LHCN-M2 (cell line): ENCODE results near the gene NCOA7. TPM values are rescaled to one million over a fixed set of nuclear protein-coding genes. Genes with fewer than 3 reads are reported as not detected.

Experiments
- DNase-seq: peaks from one replicate; pipeline ENCODE4 v3.0.0-alpha.2; 2012; ENCODE audit warnings: low read depth
- total RNA-seq: library from RNA; depleted of rRNA; stranded (reverse); fragments of >200 nt; gene quantifications from 2 replicates; pipeline ENCODE4 v1.2.3, GENCODE V29; 2014

NCOA7 gene
- total RNA-seq, 1 experiment from 2014 or later, result 8.0 TPM

DNA sequence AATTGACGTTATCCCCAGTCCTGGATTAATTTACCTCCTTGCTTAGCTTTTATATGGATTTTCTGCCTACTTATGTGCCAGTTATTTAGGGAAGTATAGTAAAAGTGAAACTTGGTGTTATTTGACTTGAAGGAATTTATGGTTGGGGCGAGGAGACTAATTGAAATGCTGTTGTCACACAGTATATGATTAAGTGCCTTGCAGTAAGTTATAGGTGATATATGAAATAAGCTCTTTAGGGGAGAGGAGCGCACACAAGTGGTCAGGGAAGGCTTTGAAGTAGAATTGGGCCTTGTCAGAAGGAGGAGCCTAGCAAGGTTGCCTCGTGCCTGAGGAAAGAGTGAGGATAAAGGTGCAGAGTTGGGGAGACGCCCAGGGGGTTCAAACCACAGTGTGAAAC, 20.5 kb downstream of the NCOA7 start:
- DNase-seq, result no peak

DNA sequence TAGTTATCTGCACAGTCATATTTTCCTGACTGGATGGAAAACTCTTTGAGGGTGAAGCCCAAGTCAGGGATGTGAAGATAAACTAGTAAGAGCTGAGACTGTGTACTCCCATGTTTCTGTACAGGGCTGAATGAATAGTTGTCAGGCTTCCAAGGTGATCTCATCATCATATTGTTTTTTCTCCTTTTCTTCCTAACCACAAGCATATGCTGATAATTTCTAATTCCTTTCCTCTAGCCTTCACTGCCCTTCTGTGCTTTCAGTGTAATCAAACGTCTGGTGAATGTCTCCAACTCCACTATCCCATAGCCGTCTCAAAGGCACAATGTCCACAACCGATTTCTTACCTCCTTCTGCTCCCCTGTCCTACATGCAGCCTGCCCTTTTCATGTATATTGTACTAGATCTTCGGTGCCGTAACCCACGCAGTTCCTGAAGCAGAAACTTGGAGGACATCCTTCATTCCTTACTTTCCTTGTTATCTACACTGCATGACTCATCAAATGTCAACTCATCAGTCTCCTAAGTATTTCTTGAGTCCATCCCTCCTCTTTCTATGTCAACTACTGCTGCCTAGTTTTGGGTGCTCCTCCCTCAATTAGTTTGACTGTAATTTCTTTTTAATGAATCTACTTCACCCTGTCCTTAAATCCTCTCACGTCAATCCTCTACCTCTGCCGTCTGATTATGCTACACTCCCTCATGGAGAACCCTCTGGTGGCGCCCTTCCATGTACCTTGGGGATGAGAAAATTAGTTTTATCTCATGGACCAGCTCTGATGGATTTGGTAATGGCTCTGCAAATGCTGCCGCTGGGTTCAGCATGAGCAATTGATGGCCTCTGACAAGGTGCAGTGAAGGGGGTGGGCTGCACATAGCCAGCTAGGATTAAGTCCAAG, 21.9 kb downstream of the NCOA7 start:
- DNase-seq, result peak; percentile 89

DNA sequence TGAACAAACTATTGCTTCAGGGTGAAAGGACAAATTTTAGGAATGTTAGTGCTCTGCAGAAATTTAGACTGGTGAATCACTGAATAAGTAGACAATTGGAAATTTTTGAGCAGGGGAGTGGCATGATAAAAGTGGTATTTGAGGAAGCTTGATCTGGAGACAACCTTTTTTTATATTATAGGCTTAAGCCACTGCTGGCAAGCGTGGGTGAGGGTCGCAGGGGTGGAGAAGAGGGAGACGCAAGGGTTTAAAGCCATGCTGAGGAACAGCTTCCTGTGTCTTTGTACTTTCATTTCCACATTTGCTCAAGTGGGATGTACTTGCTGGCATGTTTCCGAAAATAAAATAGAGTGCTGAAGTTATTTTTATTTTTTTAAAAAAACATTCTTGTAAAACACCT, 23.7 kb downstream of the NCOA7 start:
- no peak for DNase-seq

DNA sequence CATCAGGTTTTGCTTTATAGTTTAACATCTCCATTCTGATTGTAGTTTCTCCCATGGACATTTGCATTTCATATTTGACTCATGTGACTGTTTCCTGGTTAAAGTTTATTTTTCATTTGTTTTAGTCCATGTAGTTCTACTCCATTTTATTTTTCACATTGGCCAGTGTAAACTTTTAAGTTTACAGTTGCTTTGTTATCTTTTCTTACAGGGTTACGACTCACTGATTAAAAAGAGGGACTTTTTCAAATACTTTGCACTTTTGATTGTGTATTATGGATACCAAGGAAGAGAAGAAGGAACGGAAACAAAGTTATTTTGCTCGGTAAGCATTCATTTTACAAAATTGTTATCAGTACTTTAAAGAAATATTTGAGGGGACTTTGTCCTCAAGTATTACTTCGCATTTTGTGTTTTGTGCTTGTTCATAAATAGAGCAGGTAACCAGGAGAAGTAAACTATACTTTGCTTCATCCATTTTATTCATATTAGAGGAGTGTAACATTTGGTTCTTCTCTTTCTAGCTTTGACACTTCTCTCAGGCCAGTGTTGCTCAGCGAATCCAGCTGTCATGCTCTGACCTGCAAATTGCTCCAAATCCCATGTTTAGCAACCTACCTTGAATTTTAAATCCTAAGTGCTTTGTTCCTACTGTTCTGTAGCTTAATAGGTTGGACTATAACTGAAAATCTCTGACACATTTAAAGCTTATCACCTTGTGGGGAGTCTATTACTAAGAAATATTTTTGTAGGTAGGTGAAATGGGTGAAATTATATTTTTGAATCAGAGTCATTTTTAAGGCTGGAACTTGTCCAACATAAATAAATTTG, 24.5 kb downstream of the NCOA7 start:
- DNase-seq, result no peak

DNA sequence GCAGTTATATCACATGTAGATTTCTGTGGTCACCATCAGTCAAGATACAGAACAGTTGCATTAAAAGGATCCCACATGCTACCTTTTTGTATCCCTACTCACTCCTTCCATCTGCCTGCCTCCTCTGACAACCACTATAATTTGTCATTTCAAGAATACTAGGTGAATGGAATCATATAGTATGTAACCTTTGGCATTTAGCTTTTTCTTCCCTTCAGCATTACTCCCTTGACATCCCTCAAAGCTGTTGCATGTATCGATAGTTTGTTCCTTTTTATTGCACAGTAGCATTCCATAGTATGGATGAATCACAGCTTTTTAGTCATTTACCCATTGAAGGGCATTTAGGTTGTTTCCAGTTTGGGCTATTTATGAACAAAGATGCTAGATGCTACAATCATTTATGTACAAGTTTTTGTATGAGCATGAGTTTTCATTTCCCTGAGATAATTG, 26.1 kb downstream of the NCOA7 start:
- DNase-seq, result no peak

DNA sequence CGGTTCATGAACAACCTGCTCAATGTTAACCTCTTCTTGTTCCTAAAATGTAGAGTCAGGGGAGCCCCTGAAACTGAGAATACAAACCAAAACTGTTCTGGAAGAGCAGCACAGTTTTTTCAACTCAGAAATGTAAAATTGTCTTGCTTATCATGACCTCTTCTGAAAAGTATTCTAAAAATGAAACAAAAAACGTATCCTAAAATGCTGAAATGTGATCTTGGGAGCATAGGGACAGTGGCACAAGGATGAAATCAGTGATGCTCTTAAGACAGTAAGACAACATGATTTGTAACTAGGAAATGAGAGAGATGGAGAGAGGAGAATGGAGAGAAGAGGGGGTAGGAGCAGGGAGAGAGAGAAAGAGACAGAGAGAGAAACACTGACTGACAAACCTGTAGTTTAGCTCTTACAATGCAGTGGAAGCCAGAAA, 27.5 kb downstream of the NCOA7 start:
- no peak for DNase-seq

DNA sequence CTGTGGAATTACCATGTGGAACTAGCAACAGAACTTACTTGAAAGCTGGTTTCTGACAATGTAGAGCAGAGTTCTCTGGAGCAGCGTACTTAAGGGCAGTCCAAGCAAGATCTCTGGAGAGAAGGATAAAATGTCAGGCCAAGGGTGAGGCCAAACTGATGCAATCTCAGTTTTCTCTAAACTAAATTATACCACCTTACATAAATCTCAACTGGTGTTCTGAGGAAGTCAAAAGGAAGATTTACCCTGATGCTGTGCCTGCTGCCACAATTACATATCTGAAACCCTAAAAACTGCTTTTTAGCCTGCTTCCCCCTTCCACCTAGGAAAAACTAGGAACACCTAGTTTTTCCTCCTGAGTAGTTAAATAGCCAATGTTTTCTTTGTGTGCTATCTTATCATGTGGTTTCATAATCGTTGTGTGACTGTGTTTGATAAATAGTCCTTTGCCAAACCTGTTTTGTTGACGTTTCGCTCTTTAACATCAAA, 28.1 kb downstream of the NCOA7 start:
- DNase-seq, result no peak

DNA sequence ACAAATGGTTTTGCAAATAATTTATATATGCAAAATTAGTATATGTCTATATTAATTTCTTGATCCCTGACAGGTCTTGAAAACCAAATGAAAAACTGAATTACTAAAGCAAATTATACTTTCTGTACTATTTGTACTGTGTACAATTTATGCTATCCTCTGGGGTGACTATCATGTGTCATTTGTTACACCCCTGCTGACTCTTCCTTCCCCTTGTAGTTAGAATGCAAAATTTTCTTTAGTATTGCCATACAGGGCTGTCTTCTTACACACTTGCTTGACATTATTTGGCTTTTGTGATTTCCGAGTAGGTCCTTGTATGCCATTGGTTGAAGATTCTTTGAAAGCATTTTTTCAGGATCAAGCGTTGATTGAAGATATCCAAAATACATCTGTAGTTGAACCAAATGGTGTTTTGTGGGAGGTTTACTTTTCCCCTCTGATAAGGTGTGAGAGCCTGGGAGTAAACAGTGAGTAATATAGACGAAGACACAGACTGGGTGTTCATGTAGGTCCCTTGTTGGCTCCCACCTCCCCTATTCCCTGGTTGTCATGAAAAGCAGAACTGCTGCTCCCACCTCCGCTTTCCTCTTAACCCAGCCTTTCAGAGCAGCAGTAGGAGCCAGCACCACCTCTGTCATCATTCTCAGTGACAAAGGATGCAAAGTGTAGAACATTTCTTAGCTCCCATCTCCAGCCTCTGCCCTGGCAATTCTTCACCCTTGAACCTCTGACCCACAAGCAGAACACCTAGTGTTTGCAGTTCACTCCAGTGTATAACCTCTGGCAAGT, 29.0 kb downstream of the NCOA7 start:
- DNase-seq, result no peak

DNA sequence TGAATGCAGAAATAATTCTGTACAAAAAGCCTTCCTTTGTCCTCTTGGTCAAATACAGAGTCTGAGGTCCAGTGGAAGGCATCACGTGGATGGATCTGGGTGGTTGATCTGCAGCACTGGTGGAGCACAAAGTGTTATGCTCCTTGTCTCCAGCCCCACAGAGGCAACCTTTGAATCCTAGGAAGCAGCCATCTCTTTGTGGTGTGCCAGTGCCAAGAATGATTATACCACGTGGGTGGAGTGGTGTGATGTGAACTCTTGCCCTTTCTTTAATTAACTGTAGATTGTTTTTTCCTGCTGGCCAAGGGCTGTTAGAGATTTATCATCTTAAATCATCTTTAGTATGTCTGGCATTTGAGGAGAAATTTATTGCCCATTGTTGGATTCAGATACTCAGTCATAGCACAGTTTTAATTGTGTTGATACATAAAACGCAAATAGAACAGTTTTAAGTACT, 31.1 kb downstream of the NCOA7 start:
- DNase-seq, result no peak

DNA sequence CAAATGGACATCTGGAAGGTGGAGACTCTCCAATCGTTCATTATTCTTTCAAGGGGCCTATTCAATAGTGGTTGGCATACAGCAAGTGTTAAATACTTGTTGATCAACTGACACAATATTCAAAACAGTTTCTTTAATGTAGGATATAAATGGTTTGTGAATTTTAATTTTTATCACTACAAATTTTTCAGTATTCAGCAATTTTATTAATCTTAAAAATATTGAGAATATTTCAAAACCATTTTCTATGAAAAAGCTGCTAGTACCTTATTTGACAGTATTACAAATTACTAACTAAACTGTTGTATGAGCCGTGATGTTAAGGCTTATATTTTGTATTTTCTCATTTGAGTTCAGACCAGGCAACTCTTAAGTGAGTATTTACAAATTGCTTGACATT, 32.4 kb downstream of the NCOA7 start:
- DNase-seq, result no peak

DNA sequence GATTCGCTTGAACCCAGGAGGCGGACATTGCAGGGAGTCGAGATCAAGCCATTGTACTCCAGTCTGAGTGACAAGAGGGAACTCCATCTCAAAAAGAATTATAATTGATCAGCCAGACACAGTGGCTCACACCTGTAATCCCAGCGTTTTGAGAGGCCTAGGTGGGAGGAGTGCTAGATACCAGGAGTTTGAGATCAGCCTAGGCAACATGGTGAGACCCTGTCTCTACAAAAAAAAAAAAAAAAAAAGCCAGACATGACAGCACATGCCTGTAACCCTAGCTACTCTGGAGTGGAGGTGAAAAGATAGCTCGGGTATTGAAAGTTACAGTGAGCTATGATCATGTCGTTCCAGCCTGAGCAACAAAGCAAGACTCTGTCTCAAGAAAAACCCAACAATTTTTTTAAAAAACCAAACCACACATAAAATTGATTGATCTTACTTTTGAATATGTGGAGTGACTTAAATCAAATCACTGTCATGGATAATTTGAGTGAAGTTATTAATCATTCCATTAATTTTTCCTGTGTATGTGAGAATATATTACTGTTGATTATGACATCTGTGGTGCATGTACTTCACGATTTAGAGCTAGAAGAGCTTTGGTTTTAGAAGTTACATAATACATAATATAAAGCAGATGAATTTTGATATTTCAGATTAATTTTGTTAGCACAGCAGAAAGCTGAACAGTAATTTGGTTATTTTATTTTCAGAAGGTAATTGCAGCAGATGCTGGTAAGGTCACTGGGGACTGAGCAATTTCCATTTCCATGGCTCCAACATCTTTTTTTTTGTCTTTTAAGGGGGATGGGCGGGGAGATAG, 34.4 kb downstream of the NCOA7 start:
- DNase-seq, result no peak

DNA sequence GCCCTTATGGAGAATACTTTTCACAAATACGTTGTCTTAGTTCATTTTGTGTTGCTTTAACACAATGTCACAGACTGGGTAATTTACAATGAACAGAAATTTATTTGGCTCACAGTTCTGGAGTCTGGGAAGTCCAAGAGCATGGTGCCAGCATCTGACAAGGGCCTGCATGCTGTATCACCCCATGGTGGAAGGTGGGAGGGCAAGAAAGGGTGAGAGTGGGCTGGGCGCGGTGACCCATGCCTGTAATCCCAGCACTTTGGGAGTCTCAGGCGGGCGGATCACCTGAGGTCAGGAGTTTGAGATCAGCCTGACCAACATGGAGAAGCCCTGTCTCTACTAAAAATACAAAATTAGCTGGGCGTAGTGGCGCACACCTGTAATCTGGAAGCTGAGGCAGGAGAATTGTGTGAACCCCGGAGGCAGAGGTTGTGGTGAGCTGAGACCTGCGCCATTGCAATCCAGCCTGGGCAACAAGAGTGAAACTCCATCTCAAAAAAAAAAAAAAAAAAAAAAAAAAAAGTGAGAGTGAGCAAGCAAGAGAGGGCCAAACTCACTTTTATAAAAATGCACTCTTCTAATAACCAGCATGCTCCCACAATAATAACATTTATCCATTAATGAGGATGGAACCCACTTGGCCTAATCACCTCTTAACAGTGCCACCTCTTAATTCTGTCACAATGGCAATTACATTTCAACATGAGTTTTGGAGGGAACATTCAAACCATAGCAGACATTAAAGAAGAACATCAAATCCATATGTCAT, 36.1 kb downstream of the NCOA7 start:
- no peak for DNase-seq

DNA sequence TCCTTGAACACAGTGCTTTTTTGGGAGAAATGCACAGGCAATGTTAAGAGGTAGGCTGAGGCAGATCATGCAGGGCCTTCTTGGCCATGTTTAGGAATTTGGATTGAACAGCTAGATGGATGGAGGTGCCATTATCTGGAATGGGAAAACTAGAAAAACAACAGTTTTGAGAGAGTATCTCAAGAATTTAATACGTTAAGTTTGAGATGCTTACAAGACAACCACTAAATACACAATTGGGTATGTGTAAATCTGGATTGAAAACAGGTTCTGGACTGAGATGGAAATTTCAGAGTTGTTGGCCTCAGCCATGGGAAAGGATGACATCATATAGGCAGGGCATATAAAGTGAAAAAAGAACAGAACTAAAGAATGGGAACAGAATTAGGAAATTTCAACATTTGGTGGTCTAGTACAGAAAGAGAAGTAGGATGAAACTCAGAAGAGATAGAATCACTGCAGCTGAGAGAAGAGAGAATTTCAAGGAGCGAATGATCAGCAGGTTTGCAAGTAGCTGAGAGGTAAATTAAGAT, 37.1 kb downstream of the NCOA7 start:
- no peak for DNase-seq

DNA sequence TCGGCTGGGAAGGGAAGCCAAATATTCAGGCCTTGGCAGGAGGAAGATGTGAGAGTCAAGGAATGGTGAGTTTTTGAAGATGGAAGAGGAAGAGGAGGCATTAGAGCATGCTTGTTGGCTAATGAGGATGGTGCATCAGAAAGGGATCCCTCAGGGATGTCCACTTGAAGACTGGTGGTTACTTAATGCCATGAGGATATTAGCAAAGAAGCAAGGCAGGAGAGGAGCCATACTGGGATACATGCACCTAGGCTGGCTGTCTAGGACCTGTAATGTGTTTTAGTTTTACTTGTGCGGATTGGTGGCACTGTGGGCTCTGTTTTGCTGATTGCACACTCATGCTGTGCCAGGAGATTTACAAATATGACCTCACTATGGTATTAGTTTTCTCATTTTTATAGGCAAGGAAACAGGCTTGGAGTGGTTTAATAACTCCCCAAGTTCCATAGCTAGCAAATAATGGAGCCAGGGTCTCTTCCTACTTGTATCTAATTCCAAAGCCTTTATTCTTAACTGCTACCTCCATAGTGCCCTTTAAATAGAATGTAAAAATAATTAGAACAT, 37.8 kb downstream of the NCOA7 start:
- DNase-seq, result no peak

DNA sequence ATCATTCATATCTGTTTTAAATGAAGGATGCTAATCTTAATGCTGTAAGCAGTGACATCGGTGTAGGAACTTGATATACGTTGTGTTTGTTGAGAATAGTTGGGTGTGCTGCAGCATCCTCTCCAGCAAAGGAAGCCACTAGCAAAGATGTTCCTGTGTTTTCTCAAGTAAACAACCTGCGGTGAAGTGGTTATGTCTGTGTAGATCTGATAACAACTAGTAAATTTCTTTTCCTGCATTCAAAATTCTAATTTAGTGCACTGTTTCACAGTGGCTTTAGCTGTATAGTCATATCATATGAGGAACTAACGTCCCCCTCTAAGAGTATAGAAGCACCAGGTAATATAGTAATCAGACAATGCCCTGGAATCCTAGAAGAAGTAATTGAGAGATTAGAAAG, 38.7 kb downstream of the NCOA7 start:
- DNase-seq, result no peak

DNA sequence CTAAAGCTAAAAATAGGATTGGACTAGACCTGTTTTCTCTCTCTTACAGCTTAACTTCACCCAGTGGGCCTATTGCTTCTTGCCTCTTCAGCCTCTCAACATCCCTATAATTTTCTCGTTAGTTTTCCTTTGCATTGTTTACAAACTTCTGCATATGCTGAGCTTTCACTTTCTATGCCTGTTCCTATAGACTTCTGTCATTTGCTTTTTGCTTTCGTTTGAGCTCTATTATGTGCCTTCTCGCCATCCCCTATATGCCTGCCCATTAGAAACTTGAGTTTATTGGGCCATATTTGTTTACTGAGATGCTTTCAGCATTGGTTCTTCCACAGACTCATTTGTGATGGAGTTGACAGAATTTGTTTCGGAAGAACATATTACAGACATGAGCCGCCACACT, 40.9 kb downstream of the NCOA7 start:
- DNase-seq, result no peak

DNA sequence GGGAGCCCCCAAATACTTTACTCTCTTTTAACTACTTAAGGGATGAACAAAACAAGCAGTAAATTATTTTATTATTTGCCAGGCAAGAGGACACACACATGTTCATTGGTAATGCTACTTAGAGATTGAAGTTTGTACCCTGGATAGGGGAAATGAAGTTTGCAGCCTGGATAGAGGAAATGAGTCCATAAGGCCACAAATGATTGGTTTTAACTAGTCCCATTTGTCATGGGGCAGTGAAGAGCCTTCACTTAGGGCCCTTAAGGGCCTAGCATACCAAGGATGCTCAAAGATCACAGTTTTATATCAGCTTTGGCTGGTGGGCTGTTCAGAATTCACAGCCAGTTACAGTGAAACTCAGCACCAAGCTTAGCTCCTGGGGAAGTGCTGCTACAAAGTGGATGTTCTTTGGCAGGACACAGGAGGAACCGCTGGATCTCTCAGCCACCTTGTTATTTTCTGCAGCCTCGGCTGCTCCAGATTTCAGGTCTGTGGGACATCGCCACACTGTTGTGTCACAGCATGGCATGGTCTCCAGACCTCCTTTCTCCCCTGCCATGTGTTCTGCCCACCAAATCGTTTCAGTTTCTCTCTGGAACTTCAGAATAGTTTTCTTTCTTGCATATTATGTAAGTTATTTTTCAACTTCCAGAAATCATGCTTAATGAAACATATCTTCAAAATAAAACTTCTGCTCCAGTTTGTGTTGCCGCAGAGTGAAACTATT, 41.8 kb downstream of the NCOA7 start:
- no peak for DNase-seq

DNA sequence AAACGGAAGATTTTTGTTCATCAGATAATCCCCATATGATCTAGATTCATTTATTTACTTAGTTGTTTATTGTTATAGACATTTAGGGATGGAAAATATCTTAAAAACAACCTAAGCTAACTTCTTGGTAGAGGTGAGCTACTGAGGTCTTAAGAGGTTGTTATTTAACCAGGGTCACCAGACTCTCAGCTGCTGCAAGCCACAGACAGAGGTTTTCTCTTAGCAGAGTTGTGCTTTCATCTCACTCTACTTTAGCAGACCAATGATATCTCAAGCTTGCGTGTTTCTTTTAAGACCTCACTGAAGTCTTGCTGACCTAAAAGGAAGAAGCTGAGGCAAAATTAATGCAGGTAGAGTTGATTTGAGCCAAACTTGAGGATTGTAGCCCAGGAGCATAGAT, 43.6 kb downstream of the NCOA7 start:
- no peak for DNase-seq
